CD14-positive monocyte (primary cell): Measurements from ENCODE around the gene PTPRD. TPM values are rescaled to one million over a fixed set of nuclear protein-coding genes. Genes with fewer than 3 reads are reported as not detected.

ENCODE experiments used
- DNase-seq, 3 donors: peaks; one replicate each; pipeline ENCODE4 v3.0.0-alpha.2; 2011 to 2022
- H2AFZ ChIP-seq: 2 replicates; pipeline ENCODE4 v1.6.0; 2012; ENCODE audit warnings: mild to moderate bottlenecking, low read depth, low read length, inconsistent platforms; ENCODE audit not compliant: insufficient read depth, poor library complexity, severe bottlenecking
- H3K27ac ChIP-seq, 2 donors: 1 replicate in 1 of 2; 2 replicates in 1 of 2; pipeline ENCODE4 v1.5.1; 2012 to 2013; ENCODE audit warnings: low read length in 2 of 2, control low read depth in 1 of 2, inconsistent platforms in 1 of 2, low read depth in 1 of 2, mild to moderate bottlenecking in 1 of 2
- H3K27me3 ChIP-seq, 2 donors: one replicate each; pipeline versions ENCODE4 v1.6.0 to v1.6.1; 2011 to 2013; ENCODE audit warnings: low read length in 2 of 2; ENCODE audit not compliant: control insufficient read depth in 2 of 2, insufficient read depth in 2 of 2
- H3K36me3 ChIP-seq, 2 donors: replicated peaks in 1 of 2; 1 replicate in 1 of 2; 2 replicates in 1 of 2; pipeline versions ENCODE4 v1.5.1 to v1.6.1; 2012 to 2013; ENCODE audit warnings: low read length in 2 of 2, control low read depth in 1 of 2, inconsistent platforms in 1 of 2, mild to moderate bottlenecking in 1 of 2; ENCODE audit not compliant: insufficient read depth in 2 of 2, control insufficient read depth in 1 of 2
- H3K4me1 ChIP-seq, 2 donors: 1 replicate in 1 of 2; 2 replicates in 1 of 2; pipeline versions ENCODE4 v1.5.1 to v1.6.1; 2012 to 2013; ENCODE audit warnings: low read length in 2 of 2, control low read depth in 1 of 2, inconsistent platforms in 1 of 2, mild to moderate bottlenecking in 1 of 2, moderate library complexity in 1 of 2; ENCODE audit not compliant: insufficient read depth in 2 of 2, control insufficient read depth in 1 of 2
- H3K4me2 ChIP-seq: replicated peaks from 2 replicates; pipeline ENCODE3; 2012; ENCODE audit warnings: low read length, moderate library complexity, mild to moderate bottlenecking; ENCODE audit not compliant: poor library complexity, severe bottlenecking; ENCODE audit errors: extremely low read depth
- H3K4me3 ChIP-seq, 3 experiments: fragments of 200-600 bp in 1 of 3; sonication (generic) in 1 of 3; replicated peaks in 1 of 3; 1 replicate in 2 of 3; 2 replicates in 1 of 3; pipeline ENCODE4 v1.5.1; 2011 to 2013; ENCODE audit warnings: low read length in 3 of 3, mild to moderate bottlenecking in 3 of 3, control low read depth in 2 of 3, low read depth in 2 of 3, inconsistent platforms in 1 of 3, moderate library complexity in 1 of 3
- H3K79me2 ChIP-seq: 2 replicates; pipeline ENCODE4 v1.6.0; 2012; ENCODE audit warnings: mild to moderate bottlenecking, control low read depth, inconsistent platforms, low read length, moderate library complexity; ENCODE audit not compliant: insufficient read depth
- H3K9ac ChIP-seq: 2 replicates; pipeline ENCODE4 v1.6.0; 2017; ENCODE audit warnings: low read length, mild to moderate bottlenecking; ENCODE audit not compliant: insufficient read depth, poor library complexity, severe bottlenecking
- H3K9me3 ChIP-seq, 2 donors: replicated peaks in 1 of 2; 1 replicate in 1 of 2; 2 replicates in 1 of 2; pipeline versions ENCODE4 v1.5.1 to v1.6.1; 2012 to 2013; ENCODE audit warnings: low read length in 2 of 2, control low read depth in 1 of 2; ENCODE audit not compliant: control insufficient read depth in 1 of 2, insufficient read depth in 1 of 2
- H4K20me1 ChIP-seq: 2 replicates; pipeline ENCODE4 v1.6.0; 2012; ENCODE audit warnings: mild to moderate bottlenecking, low read length, control low read depth, moderate library complexity; ENCODE audit not compliant: insufficient read depth
- H3K27ac Mint-ChIP-seq, 7 donors: one replicate each; pipeline ENCODE4 v1.8.0; 2020; ENCODE audit warnings: mild to moderate bottlenecking in 7 of 7, mixed read lengths in 7 of 7, moderate library complexity in 6 of 7, inconsistent platforms in 2 of 7
- H3K27me3 Mint-ChIP-seq, 3 donors: one replicate each; pipeline ENCODE4 v1.8.0; 2021 to 2022; ENCODE audit warnings: low read depth in 3 of 3, mild to moderate bottlenecking in 3 of 3, mixed read lengths in 3 of 3, moderate library complexity in 3 of 3, inconsistent platforms in 1 of 3
- H3K36me3 Mint-ChIP-seq, 2 donors: one replicate each; pipeline ENCODE4 v1.8.0; 2020; ENCODE audit warnings: mixed read lengths in 2 of 2, inconsistent platforms in 1 of 2, mild to moderate bottlenecking in 1 of 2
- H3K4me1 Mint-ChIP-seq: one replicate; pipeline ENCODE4 v1.8.0; 2020; ENCODE audit warnings: mild to moderate bottlenecking, mixed read lengths
- H3K4me3 Mint-ChIP-seq, 2 donors: one replicate each; pipeline ENCODE4 v1.8.0; 2020; ENCODE audit warnings: mild to moderate bottlenecking in 2 of 2, mixed read lengths in 2 of 2, moderate library complexity in 1 of 2
- H3K9me3 Mint-ChIP-seq, 7 donors: one replicate each; pipeline ENCODE4 v1.8.0; 2020 to 2022; ENCODE audit warnings: mixed read lengths in 7 of 7, mild to moderate bottlenecking in 6 of 7, moderate library complexity in 6 of 7, inconsistent platforms in 2 of 7
- CTCF ChIP-seq: fragments of 200-600 bp; IDR thresholded peaks from one replicate; pipeline ENCODE4 v1.8.0; 2022; ENCODE audit warnings: antibody characterized with exemption, mild to moderate bottlenecking
- WGBS: methylation state at CpG from one replicate; pipeline ENCODE4 v1.1.5; 2013; ENCODE audit warnings: missing lambda C conversion rate; ENCODE audit not compliant: insufficient coverage; 5-methylcytosine and 5-hydroxymethylcytosine counted together
- intact Hi-C, 2 donors: fragments of 100-400 bp; cut with micrococcal nuclease; formaldehyde crosslinking; loops; one replicate each; pipeline versions ENCODE4 v1.15.0 to v1.15.1; 2023
- polyA plus RNA-seq, 3 donors: library from polyadenylated mRNA; depleted of rRNA in 1 of 3; unstranded in 2 of 3; stranded (reverse) in 1 of 3; fragments of 300-500 nt in 2 of 3; fragments of >200 nt in 1 of 3; fragmentation: Illumina TruSeq in 2 of 3; gene quantifications; 1 replicate in 2 of 3; 2 replicates in 1 of 3; pipeline ENCODE4 v1.2.3, GENCODE V29; 2012 to 2021

PTPRD gene
- polyA plus RNA-seq, 3 donors = not detected

GRCh38 chr9:10534850-10535249 is 78.0 kb downstream of the PTPRD start:
- H3K9me3 Mint-ChIP-seq = peaks cover 0 to 5% (median 0%) of the 10 kb centered on the region in 7 donors
- H3K4me1 Mint-ChIP-seq = no peaks in the 10 kb centered on the region
- no peak for TF ChIP-seq CTCF
- WGBS = no CpG with 5 or more reads among the region's 1 CpG
- Histone ChIP-seq H2AFZ (no peak overlapping the region), H3K79me2 (no peaks in the 10 kb centered on the region), H3K27me3 (no peaks in the 10 kb centered on the region), H3K4me2 (no peak overlapping the region), H3K4me1 (no peaks in the 10 kb centered on the region), H3K4me3 (no peak overlapping the region), H3K27ac (no peak overlapping the region), H3K9me3 (no peaks in the 10 kb centered on the region), H3K9ac (no peak overlapping the region), H4K20me1 (no peaks in the 10 kb centered on the region), H3K36me3 (no peaks in the 10 kb centered on the region)
- no peak for DNase-seq
- H3K27ac Mint-ChIP-seq = no peak overlapping the region
- H3K27me3 Mint-ChIP-seq = peaks cover 0 to 1% (median 0%) of the 10 kb centered on the region in 3 donors
- H3K36me3 Mint-ChIP-seq = no peaks in the 10 kb centered on the region
- intact Hi-C loops = no loop called here
- no peak overlapping the region for H3K4me3 Mint-ChIP-seq

- no CpG with 5 or more reads among the region's 1 CpG for WGBS
- no peak for TF ChIP-seq CTCF
- Mint-ChIP-seq H3K36me3 (no peaks in the 10 kb centered on the region), H3K27ac (no peak overlapping the region), H3K27me3 (peaks cover 0 to under 1% (median 0%) of the 10 kb centered on the region in 3 donors), H3K4me3 (no peak overlapping the region), H3K9me3 (peaks cover 0 to 4% (median 0%) of the 10 kb centered on the region in 7 donors), H3K4me1 (no peaks in the 10 kb centered on the region)
- no peaks in the 10 kb centered on the region for H3K27me3 ChIP-seq
- H3K4me3 ChIP-seq = no peak overlapping the region
- no peaks in the 10 kb centered on the region for H3K79me2 ChIP-seq
- H2AFZ ChIP-seq = no peak overlapping the region
- intact Hi-C loops = no loop called here
- no peaks in the 10 kb centered on the region for H3K9me3 ChIP-seq
- no peaks in the 10 kb centered on the region for H3K36me3 ChIP-seq
- DNase-seq = no peak
- no peaks in the 10 kb centered on the region for H3K4me1 ChIP-seq
- no peak overlapping the region for H3K4me2 ChIP-seq
- no peak overlapping the region for H3K27ac ChIP-seq
- no peaks in the 10 kb centered on the region for H4K20me1 ChIP-seq
- no peak overlapping the region for H3K9ac ChIP-seq
These were observed 86.8 kb downstream of the PTPRD start for GRCh38 chr9:10525972-10526371.
